Activated naive CD8-positive, alpha-beta T cell treated with anti-CD3 and anti-CD28 coated beads, Interleukin-2, amount 50 U/mL, for 16 hours (primary cell): ENCODE data around the gene RBM43.
"Not testable (repeated sequence)": the region's sequence is repeated elsewhere in the genome, so short reads cannot be mapped to it uniquely, and the experiment has no call there.

Source experiments
- DNase-seq: peaks from one replicate; pipeline ENCODE4 v3.0.0-alpha.2; 2020; ENCODE audit warnings: low read depth, low spot score

The RBM43 gene

DNA sequence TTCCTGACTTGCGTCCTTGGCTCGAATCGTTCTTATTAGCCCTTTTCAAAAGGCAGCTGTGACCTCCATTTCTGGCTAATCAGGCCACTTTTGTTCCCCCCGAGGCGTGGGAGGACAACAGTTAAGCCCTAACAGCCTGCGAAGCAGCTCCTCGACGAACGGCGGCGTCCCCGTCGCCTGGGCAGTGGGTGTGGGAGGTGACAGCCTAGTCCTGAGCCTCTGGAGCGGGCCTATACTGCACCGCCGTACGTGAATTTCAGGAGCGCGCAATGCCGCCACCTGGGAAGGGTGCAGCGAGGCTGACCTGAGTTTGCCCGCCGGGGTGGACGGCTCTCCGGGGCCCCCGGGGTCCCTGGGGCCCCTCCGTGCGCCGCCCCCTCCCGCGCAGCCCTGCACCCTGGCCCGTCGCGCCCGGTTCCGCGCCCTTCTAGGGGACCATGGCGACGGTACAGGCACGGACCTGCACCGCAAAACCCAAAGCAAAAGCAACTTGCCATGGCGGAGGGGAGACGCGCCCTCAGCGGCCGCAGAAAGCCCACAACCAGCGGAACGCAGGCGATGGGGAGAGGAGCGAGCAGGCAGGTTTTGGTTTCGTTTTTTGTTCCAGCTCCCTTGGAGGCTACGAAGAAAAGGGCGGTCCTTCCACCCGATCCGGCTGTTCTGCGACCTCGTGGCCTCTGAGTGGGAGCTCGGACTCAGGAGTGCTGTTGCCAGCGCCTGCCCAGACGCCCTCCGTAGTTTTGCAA is at the start of gene RBM43:
Gene RBM43 (minus strand): TSS at position 633 of the 746 bp plus-strand sequence. CDS start 136 bp downstream, at position 497.
- DNase-seq, result peak; percentile 59

- DNase-seq, result not testable (repeated sequence)
Measured at GRCh38 chr2:151310313-151310712, 48.6 kb upstream of the RBM43 start.

- no peak for DNase-seq
Measured at GRCh38 chr2:151306621-151307020, 45.0 kb upstream of the RBM43 start.

- no peak for DNase-seq
Measured at GRCh38 chr2:151305129-151305691, 43.5 kb upstream of the RBM43 start.

DNA sequence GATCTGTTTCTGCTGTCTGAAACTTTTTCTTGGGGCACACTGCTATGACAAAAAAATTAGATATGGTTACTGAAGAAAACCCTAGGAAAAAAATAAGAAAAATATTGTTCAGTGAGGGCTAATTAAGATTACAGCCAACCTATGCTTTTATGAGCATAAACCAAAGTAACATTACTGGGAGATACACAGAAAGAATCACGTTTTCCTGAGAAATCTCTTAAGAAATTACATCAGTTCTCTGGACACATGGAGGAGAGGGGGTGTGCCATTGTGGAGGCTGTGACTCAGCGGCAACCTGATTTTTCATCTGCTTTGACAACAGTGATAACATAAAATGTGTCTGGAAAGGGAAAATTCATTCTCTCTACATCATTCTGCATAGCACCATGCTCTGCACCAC is 41.2 kb upstream of the RBM43 start:
- no peak for DNase-seq

DNA sequence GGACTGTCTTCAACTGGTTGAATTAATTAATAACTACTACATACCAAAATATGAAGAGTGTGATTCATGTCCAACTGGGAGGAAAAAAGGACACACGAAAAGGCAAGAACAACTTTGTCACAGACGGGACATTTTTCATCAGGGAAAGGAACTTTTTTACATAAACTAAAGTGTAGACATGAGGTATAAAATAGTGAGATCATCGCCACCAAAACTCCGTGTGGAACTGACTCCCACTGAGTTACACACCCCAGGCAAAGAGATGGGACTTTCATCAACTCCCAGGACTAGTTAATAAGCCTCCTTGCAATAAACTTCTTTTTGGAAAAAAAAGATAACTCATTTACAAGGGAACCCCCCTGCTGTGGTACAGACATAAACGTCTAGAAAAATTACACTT is 40.7 kb upstream of the RBM43 start:
- no peak for DNase-seq

- DNase-seq, result no peak
Measured at GRCh38 chr2:151299920-151300539, 38.4 kb upstream of the RBM43 start.

- DNase-seq, result no peak
Measured at GRCh38 chr2:151297882-151298281, 36.2 kb upstream of the RBM43 start.

- not testable (repeated sequence) for DNase-seq
Measured at GRCh38 chr2:151295926-151296325, 34.3 kb upstream of the RBM43 start.

DNA sequence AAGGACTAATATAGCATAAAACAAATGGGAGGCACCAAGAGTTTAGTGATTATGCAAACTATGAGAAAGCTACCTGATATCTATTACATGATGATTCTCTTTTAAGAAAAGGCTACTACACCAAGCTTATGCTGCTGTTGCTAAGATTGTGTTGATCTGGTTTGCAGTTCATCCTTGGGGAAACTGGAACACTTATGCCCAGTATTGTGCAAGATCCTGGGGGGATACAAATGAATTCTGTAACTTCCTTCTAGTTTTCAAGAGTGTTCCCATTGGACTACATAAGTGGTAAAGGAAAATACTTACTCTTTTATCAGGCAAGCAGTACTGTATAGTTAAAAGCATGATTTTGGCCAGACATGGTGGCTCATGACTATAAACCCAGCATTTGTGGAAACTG is 30.9 kb upstream of the RBM43 start:
- DNase-seq, result no peak

- no peak for DNase-seq
Measured at GRCh38 chr2:151292141-151292540, 30.5 kb upstream of the RBM43 start.

- no peak for DNase-seq
Measured at GRCh38 chr2:151291224-151291623, 29.6 kb upstream of the RBM43 start.

GRCh38 chr2:151289972-151290866 is 28.6 kb upstream of the RBM43 start:
- no peak for DNase-seq

GRCh38 chr2:151287513-151288250 is 26.0 kb upstream of the RBM43 start:
- no peak for DNase-seq

DNA sequence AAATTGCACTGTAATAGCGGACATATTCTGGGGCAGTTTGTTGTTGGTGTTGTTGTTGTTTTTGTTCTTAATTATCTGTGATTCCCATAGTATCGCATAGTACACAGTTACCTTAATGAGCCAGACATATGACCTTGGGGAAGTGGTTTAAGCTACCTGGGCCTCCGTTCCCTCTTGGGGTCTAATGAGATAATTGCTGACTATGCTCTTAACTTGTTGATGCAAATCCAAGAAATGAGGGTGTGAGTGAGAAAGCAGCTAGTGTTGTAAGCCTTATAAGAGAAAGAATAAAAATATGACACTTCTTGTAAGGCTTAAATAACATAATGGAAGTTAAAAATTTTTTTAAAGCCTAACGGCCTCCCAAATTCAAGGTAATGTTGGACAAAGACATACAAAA is 20.7 kb upstream of the RBM43 start:
- DNase-seq, result no peak

- no peak for DNase-seq
Measured at GRCh38 chr2:151280271-151280670, 18.6 kb upstream of the RBM43 start.

GRCh38 chr2:151278487-151278886 is 16.8 kb upstream of the RBM43 start:
- no peak for DNase-seq

- no peak for DNase-seq
Measured at GRCh38 chr2:151277067-151277466, 15.4 kb upstream of the RBM43 start.

DNA sequence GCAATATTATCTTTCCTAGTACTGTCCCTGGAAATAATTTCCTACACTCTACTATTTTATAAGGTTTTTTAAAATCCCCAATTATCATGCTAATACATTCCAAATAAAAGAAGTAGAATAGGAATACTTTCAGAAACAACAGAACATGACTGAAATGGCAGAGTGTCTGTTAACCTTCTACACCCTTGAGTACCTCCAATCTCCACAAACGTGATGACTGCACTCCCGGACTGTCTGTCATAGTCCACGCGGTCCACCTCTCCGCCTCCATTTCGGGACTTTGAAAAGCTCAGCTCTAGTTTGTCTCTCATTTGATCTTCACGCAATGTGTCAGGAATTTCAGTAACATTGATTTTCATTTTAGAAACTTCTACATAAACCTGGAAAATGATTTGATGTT is 13.6 kb upstream of the RBM43 start:
- DNase-seq, result no peak

- no peak for DNase-seq
Measured at GRCh38 chr2:151271824-151272223, 10.2 kb upstream of the RBM43 start.
